Stomach (tissue), 4 donors: ENCODE data around the gene PIP4K2A.

Experiments used
- CTCF ChIP-seq, 7 experiments: fragments of 450-650 bp in 4 of 7; fragments of 200-600 bp in 3 of 7; sonication (generic) in 3 of 7; IDR thresholded peaks; one replicate each; pipeline ENCODE4 v1.5.1; 2016 to 2019; ENCODE audit warnings: antibody characterized with exemption in 7 of 7, control low read depth in 2 of 7, mild to moderate bottlenecking in 1 of 7
- EP300 ChIP-seq: sonication (generic); formaldehyde crosslinking; IDR thresholded peaks from one replicate; pipeline ENCODE4 v1.6.1; 2017; ENCODE audit warnings: antibody characterized with exemption
- POLR2A ChIP-seq, 4 donors: fragments of 450-650 bp; IDR thresholded peaks; one replicate each; pipeline ENCODE4 v1.6.1; 2016; ENCODE audit warnings: antibody characterized with exemption in 4 of 4, control low read depth in 2 of 4, mild to moderate bottlenecking in 1 of 4, moderate library complexity in 1 of 4
- POLR2AphosphoS5 ChIP-seq, 3 donors: sonication (generic); formaldehyde crosslinking; IDR thresholded peaks; one replicate each; pipeline ENCODE4 v1.6.1; 2016; ENCODE audit warnings: antibody characterized with exemption in 3 of 3

GRCh38 chr10:22758867-22759266, 44.5 kb upstream of the PIP4K2A start:
- no peak for TF ChIP-seq CTCF (IDR thresholded peaks at IDR 0.05)
- no peak for TF ChIP-seq POLR2A (IDR thresholded peaks at IDR 0.05)
- TF ChIP-seq POLR2AphosphoS5 (IDR thresholded peaks at IDR 0.05): no peak
- TF ChIP-seq EP300: no peak
